ENCODE data around the gene PLA2G2C.

PLA2G2C gene

GRCh38 chr1:20183035-20183434 is 3.3 kb downstream of the PLA2G2C start:
- DNase-seq = no peak

- DNase-seq = no peak
Measured at GRCh38 chr1:20182415-20182814, 3.9 kb downstream of the PLA2G2C start.

- DNase-seq = no peak
Measured at GRCh38 chr1:20180844-20181207, 5.5 kb downstream of the PLA2G2C start.

DNA sequence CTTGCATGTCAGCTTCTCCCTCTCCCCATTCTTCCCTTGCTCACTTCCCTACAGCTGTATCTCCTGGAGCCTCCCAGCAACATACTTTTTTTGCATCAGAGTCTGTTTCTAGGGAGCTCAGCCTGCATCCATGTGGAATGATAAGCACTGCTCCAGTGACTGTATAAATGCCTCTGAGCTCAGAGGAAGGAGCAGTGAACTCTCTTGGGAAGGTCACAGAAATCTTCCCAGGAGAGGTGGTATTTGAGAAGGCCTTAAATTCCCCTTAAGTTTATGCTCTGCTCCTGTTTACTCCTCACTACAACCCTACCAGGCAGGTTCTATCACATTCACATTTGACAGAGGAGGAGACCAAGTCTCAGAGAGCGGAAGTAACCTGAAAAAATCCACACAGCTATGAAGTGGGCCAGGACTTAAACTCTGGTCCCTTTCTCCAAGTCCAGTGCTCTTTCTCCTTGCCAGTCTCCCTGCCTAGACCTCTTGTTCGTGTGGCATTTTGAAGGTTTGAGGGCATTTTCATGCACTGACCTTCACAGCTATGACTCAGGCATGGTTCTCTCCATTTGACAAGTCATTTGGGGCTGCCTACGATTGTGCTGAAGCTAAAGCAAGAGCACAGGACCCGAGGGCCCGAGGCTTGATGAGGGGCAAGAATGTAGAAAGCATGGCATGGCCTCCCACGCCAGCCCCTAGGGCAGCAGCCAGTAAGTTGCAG is 6.0 kb downstream of the PLA2G2C start:
- DNase-seq = no peak

DNA sequence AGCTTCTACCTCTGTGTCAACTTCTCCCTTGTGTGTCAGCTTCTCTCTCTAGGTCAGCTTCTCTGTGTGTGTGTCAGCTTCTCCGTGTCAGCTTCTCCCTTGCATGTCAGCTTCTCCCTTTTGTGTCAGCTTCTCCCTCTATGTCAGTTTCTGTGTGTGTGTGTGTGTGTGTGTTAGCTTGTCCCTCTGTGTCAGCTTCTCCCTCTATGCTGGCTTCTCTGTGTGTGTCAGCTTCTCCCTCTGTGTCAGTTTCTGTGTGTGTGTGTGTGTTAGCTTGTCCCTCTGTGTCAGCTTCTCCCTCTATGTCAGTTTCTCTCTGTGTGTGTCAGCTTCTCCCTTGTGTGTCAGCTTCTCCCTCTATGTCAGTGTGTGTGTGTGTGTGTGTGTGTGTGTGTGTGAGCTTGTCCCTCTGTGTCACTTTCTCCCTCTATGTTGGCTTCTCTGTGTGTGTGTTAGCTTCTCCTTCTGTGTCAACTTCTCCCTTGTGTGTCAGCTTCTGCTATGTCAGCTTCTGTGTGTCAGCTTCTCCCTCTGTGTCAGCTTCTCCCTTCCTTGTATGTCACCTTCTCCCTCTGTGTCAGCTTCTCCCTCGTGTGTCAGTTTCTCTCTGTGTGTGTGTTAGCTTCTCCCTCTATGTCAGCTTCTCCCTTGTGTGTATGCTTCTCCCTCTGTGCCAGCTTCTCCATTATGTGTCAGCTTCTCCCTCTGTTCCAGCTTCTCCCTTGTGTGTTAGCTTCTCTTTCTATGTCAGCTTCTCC is 6.8 kb downstream of the PLA2G2C start:
- no peak for DNase-seq

GRCh38 chr1:20178634-20179370 is 7.5 kb downstream of the PLA2G2C start:
- no peak for DNase-seq

DNA sequence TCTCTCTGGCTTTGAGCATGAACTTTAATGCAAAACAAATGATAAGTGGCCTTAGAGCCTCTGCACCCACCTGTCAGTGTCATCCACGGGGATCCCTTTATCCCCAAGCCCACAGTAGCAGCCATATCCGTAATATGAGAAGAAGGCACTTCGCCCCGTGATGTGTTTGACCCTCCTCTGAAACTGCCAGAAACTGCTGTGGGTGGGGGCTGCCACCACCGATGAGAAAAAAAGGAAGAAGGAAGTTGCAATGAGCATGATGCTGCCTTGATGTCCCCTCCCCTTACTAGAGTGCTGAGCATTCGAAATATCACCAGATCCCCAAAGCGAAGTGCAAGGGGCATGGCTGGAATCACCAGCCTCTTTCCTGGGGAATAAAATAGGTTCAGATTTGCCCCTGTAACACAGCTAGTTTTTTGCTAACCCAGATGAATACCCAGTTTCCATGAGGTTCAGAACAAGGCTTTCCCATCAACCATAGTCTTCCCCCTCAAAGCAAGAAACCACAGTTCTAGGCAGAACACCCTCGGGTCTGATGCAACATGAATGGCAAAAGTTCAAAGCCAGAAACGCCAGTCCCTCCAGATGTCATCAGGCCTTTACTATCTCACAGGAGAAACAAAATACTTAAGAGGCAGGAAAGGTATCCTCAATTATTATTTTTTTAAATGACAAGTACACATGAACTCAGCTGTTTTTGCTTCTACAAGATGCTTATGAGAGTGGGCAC is 11.2 kb downstream of the PLA2G2C start:
- no peak for DNase-seq

DNA sequence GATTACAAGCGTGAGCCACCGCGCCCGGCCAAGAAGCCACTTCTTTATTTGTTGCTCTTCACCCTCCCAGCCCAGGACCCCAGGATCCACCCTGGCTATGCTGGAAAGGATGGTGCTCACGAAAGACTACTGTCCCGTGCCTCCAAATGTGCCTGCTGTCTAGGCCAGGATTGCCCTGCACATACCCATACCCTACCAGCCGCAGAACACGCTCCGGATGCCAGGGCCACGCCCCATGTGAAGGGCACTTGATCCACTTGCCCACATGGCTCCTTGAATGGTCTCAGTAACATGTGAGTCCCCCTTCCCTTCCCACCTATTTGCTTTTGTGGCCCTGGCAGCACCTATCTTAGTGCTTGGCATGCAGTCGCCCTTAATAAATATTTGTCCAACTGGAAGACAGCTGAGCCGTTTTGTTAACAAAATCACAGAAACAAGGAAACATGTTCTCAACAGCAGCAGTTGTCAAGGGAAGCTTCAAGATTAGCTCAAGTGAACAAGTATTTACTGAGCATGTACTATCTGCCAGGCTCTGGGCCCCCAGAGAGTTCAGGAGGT is 14.2 kb downstream of the PLA2G2C start:
- DNase-seq = no peak

GRCh38 chr1:20169932-20170331 is 16.4 kb downstream of the PLA2G2C start:
- no peak for DNase-seq

DNA sequence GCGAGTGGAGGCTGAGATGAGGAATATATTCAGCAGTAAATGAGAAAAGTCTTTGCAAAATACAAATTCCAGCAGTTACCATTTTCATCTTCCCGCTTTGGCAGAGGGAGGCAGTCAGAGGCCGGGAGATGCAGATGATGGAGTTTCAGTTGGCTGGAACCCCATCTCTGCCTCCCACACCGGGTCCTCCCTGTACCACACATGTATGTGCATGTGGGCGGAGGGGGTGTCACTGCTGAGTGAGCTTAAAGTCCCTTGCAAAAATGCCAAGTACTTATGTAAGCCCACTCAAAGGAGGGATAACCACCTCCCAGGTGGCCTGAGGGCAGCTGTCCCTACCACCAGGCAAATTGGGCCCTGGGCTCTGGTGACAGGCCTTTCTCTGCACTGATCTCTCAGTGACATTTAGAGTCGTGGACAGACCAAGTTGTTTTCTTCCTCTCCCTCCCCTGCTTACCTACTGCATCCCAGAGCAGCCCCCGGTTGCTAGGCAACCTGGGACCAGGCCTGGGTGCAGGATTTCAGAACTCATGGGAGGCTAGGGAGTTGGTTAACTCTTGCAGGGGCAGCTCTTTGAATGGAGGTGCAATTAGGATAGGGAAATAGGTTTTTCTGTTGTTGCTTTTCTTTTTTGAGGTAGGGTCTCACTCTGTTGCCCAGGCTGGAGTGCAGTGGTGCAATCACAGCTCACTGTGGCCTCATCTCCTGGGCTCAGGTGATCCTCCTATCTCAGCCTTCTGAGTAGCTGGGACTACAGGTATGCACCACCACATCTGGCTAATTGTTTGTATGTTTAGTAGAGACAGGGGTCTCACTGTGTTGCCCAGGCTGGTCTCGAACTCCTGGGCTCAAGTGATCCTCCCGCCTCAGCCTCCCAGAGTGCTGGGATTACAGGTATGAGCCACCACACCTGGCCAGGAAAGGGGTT is 17.5 kb downstream of the PLA2G2C start:
- no peak for DNase-seq

- no peak for DNase-seq
Measured at GRCh38 chr1:20167126-20167525, 19.2 kb downstream of the PLA2G2C start.

- no peak for DNase-seq
Measured at GRCh38 chr1:20166051-20166450, 20.3 kb downstream of the PLA2G2C start.

- DNase-seq = no peak
Measured at GRCh38 chr1:20165522-20165951, 20.8 kb downstream of the PLA2G2C start.

DNA sequence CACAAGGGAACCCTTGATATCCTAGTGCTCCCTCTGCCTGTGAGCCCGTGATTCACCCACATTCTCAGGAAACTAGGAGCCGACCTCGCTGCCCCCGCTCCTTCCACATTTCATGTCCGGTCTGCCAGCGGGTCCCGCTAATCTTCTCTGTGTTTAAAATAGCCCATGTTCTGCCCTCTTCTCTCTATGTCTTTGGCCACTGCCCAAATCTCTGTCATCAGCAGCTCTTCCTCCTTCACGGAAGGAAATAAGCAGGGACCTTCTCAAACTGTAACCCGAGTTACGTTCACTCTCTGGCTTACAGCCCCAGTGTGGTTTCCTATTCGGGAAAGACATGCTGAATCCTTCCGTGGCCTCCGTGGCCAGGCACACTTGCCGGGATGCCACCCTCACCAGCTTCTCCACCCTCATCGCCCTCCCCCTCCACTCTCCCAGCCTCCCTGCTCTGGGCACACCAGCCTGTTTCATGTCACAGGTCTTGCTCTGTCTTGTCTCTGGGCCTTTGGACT is 21.6 kb downstream of the PLA2G2C start:
- DNase-seq = no peak

- no peak for DNase-seq
Measured at GRCh38 chr1:20160034-20160433, 26.3 kb downstream of the PLA2G2C start.

DNA sequence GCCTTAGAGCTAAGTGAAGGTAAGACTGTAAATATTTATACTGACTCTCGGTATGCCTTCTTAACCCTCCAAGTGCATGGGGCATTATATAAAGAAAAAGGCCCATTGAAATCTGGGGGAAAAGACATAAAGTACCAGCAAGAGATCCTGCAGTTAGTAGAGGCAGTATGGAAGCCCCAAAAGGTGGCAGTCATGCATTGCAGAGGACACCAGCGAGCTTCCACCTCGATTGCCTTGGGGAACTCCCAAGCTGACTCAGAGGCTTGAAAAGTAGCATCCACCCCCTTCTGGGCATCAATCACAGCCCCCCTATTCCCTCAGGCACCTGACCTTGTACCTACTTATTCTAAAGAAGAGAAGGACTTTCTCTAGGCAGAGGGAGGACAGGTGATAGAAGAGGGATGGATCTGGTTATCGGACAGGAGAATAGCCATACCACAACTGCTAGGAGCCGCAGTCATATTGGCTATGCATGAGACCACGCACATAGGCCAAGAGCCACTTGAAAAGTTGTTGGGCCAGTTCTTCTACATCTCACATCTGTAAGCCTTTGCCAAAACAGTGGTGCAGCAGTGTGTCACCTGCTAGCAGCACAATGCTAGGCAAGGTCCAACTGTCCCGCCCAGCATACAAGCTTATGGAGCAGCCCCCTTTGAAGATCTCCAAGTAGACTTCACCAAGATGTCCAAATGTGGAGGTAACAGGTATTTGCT is 27.8 kb downstream of the PLA2G2C start:
- no peak for DNase-seq

DNA sequence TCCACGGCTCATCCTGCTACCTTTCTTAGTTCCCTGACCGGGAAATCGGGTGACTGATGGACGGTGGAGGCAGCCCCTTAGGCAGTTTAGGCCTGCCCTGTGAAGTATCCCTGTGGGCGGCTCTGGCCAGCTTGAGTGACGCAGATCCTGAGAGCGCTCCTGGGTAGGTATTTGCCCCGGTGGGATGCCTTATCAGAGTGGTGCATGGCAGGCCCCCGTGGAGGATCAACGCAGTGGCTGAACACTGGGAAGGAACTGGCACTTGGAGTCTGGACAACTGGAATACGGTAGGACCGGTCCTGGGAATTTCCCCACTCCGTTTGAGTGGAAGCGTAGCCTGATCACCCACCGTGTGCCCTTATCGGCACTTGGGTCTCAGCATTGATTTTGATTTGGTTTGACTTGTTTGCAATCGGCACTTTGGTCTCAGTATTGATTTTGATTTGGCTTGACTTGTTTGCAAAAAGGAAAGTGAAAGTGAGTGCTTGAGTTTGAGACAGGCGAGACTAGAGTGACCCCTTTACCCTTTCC is 32.0 kb downstream of the PLA2G2C start:
- DNase-seq = no peak

GRCh38 chr1:20153000-20153418 is 33.3 kb downstream of the PLA2G2C start:
- no peak for DNase-seq

- no peak for DNase-seq
Measured at GRCh38 chr1:20152599-20152930, 33.8 kb downstream of the PLA2G2C start.

DNA sequence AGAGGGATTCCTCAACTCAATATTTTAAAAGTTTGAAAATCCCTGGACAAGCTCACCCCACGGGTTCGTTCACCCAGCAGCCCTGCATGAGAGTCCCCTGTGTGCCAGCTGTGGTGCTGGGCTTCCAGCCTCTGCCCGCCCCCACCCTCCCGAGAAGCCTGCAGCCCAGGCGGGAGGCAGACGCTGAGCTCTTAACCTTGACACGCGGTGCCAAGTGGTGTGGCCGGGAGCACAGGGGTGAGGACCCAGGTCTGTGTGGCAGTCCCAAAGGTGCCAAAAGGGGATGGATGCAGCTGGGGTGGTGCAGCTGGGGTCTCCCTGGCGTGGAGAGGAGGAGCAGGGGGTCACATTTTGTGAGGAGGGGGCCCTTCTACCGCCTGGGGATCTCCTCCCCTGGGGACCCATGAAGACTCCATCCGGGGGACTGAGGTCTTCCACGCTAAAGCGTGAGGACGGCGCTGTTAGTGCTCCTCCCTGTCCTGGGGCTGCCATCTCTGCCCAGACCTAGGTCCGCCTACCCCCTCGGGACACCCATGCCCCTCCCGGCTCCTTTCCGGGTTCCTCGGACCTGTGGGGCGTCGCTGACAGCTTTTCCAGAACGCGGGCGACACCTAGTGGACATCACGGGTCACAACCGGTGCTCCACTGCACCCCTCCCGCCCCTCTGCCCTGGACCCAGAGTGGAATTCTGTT is 34.3 kb downstream of the PLA2G2C start:
- peak; percentile 64 for DNase-seq

All from T1000 (cell line).